Left renal cortex interstitium (tissue), 4 donors: ENCODE measurements around the gene POU2F1. TPM values are rescaled to one million over a fixed set of nuclear protein-coding genes. Genes with fewer than 3 reads are reported as not detected.
"Not testable (repeated sequence)": the region's sequence is repeated elsewhere in the genome, so short reads cannot be mapped to it uniquely, and the experiment has no call there.

Experiments used
- DNase-seq, 4 donors: peaks; one replicate each; pipeline ENCODE4 v3.0.0-alpha.2; 2013; ENCODE audit warnings: low read depth in 4 of 4, low spot score in 2 of 4, missing footprints in 1 of 4
- polyA plus RNA-seq, 4 donors: library from polyadenylated mRNA; unstranded; fragments of 120-200 nt; gene quantifications; one replicate each; pipeline ENCODE4 v1.2.1, GENCODE V29; 2013; ENCODE audit not compliant: insufficient read length in 4 of 4

POU2F1 gene
- polyA plus RNA-seq, 4 donors = 11.8 to 18.6 (median 13.9) TPM

DNA sequence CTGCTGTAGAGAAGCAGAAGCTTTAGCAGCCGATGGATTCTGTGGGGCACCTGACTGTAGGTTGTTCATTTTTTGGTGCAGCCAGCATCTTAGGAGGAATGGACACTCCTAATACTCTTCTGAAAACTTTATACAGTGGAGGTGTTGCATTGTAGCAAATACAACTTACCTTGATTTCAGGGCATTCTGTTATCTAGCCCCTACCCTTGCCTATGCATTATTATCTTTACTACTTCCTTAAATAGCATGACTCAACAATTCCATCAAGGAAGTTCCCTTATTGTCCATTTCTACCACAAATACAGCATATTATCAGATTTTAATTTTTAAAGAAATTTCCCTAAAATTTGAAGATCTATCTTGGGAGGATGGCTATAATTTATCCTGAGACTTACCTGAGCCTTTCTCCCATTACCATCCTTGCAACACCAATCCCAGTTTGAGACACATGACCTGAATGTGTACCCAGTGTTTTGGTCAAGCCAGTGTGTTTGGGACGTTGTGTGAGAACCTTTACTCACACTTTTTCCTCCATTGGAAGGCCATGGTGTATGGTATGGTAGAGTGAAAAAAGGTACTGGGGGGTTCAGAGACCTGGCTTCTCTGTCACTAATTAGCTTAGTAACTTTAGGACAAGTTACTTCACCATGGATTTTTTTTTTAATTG is 9.2 kb downstream of the POU2F1 start:
- DNase-seq = no peak

DNA sequence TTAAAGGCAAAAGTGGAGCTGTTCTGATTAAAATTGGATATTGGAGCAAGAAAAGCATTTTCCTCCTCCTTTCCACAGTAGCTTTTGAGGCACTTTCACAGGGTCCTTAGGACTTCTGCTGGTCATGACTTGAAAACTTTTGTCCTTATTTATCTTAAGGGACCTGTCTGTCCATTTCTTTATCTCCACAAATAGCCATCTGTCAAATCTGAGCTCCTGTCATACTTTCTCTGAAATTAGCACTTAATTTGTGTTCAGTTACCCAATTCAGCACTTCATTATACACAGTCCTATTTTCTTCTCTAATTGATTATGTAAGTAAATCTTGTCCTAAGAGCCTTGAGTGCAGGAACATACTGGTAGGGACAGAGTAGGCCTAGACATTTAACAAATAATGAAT is 9.8 kb downstream of the POU2F1 start:
- DNase-seq = no peak

DNA sequence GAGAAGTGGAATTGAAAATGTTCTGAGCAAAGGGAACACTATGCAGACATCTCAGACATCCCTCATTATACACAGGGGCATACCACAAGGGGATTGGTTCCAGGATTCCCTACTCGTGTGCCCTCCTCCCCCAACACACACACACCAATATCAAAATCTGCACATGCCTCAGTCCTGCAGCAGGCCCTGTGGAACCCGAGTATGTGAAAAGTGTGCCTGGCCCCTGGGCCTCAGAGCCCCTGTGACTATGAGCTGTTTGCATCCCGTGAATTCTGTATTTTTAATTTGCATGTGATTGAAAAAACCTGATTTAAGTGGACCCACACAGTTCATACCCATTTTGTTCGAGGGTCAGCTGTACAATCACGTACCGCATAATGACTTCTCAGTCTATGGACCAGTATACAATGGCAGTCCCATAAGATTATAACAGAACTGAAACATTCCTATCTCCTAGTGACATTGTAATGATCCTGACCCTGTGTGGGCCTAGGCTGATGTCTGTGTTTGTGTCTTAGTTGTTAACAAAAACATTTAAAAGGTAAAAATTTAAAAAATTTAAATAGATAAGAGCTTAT is 11.3 kb downstream of the POU2F1 start:
- DNase-seq = no peak

DNA sequence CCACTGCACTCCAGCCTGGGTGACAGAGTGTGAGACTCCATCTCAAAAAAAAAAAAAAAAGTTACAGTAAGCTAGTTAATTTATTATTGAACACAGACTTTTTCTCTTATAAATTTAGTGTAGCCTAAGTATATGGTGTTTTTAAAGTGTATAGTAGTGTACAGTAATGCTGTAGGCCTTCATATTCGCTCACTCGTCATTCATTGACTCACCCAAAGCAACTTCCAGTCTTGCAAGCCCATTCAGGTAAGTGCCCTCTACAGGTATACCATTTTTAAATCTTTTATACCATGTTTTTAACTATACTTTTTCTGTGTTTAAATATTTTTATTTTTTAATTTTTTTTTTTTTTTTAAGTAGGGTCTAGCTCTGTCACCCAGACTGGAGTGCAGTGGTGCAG is 12.1 kb downstream of the POU2F1 start:
- no peak for DNase-seq

DNA sequence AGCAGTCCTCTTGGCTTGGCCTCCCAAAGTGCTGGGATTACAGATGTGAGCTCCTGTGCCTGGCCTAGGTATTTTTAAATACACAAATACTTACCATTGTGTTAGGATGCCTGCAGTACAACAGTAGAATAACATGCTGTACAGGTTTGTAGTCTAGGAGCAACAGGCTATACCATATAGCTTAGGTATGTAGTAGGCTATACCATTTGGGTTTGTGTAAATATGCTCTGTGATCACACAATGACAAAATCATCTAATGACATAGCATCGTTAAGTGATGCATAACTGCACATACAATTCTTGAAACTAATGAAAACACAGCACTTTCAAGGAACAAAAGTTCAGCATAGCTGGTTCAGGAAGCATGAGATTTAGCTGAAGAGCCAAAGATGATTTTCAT is 12.7 kb downstream of the POU2F1 start:
- no peak for DNase-seq

DNA sequence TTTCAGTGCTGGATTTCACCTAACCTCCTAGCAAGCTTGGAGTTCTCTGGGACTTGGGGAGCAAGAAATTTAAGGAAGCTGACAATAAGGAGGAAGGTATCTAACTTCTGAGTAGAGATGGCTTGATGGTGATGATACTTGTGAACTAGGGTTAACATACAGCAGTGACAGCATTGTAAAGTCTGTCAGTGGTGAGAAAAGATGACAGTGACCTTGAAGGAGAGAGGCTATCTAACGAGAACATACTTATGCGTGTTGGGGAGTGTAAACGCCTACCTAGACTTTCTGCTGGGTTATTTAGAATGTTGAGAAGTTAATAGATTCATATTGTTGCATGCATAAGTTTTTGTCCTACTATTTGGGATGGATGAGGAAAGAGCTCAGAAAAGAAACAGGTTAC is 16.3 kb downstream of the POU2F1 start:
- DNase-seq = no peak

DNA sequence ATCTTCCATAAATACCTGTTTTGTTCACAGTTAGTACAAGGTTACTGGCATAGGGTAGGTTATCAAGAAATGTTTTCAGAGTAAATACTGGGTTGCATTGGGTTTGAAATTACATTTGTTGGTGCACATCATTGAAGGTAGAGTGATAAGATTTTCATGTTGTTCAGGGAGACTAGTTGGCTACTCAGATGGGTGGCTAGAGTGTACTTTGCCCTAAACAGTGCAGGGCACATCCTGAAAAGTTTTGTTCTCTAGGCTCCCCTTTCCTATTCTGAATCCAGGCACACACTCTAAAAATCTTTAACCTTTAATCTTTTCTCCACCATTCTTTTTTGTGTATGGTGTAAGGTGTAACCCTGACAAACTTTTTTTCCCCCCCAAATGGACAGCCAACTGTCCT is 18.0 kb downstream of the POU2F1 start:
- DNase-seq = no peak

DNA sequence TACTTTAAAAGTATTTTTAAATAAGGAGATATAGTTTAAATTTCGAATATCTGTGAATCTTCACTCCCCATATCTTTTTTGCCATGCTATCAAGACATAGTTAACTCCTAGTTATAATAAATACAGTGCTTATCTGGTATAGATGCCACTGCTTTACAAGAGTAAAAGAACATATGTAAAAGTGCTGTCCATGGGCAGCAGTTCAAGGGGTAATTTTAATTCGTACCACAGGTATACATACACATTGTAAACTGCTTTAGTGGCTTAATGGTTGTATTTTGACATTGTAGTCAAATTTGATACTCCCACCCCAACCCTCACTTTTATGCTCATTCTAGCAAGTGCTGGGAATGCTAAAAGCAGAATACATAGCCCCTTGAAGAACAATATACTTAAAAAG is 18.6 kb downstream of the POU2F1 start:
- no peak for DNase-seq

DNA sequence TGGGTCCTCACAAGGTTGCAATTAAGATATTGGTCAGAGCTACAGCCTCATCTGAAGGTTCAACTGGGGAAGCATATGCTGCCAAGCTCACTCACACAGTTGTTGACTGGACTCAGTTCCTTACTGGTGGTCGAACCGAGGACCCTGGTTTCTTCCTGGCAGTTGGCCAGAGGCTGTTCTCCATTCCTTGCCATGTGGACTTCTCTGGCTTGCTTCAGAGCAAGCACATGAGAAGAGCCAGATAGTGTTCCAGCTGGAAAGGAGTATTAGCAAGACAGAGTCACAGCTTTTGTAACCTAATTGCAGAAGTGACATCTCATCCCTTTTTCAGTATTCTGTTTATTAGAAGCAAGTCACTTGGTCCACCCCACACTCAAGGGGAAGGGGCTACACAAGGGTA is 23.6 kb downstream of the POU2F1 start:
- no peak for DNase-seq

DNA sequence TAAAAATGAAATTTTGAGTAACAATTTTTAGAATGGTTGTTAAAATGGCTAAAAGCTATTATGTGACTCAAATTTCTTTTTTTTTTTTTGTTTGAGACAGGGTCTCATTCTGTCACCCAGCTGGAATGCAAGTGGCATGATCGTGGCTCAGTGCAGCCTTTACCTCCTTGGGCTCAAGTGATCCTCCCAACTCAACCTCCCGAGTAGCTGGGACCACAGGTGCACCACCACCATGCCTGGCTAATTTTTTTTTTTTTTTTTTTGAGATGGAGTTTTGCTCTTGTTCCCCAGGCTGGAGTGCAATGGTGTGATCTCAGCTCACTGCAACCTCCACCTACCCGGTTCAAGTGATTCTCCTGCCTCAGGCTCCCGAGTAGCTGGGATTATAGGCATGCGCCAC is 24.5 kb downstream of the POU2F1 start:
- not testable (repeated sequence) for DNase-seq

DNA sequence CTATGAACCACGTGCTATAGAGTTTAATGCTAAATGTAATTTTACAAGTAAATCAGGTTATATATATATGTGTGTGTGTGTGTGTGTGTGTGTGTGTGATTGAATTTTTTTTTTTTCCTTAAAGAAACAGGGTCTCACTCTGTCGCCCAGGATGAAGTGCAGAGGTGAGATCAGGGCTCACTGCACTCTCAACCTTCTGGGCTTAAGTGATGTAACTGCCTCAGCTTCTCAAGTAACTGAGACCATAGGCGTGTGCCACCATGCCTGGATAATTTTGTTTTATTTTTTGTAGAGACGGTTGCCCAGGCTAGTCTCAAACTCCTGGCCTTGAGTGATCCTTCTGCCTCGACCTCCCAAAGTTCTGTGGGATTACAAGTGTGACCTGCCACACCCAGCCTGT is 26.3 kb downstream of the POU2F1 start:
- DNase-seq = no peak

DNA sequence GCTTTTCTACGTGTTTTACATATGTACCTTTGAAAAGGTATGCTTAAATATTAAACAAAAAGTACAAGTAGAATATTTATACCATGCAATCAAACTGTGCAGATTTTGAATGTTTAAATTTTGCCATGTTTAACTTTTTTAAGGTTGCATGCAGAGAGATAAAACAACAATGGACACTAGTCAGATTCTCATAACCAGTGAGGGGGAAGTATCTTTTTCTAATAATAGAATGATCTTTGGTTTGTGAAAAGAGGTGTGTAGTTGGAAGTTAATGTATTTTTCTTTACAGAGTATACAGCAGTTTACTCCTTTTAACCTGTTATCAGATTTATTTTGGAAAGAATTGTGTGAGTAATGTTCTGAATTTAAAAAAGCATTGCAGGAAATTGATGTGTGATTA is 27.1 kb downstream of the POU2F1 start:
- DNase-seq = no peak

DNA sequence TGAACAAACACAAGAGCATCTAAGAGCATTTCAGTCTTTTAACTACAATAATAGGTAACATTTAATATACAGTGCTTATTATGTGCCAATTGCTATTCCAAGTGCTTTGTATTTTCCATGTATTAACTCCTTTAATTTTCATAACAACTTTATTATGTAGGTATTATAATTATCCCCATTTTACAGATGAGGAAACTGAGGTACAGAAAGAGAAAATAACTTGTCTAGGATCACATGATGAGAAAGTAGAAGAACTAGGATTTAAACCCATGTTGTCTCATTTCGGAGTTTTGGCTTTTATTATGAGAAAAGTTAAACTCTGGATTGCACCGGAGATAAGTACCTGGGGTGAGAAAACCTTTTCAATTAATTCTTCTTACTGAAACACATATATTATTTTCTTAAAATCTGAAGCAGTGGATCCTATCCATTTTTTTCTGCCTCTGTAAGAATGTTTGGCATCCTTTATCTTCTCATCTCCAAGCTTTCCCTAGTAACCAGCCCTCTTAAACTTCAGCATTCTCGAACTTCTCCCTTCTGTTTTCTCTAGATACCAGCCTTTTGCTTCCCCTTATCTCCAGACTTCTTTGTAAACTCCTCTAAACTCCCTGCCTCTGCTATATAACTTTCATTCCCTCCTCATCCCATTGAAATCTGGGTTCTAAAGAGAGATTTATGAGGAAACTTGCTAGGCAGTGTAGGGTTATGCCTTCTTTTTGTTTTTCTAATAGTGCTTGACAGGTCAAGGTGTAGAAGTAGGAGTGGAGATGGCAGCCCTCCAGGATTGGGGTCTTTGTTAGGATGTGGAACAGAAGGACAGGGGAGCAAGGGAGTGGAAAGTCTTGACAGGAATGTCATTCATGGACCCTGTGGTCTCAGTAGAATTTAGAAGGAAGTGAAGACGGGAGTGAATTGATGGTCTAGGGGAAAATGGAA is 28.3 kb downstream of the POU2F1 start:
- DNase-seq = no peak

DNA sequence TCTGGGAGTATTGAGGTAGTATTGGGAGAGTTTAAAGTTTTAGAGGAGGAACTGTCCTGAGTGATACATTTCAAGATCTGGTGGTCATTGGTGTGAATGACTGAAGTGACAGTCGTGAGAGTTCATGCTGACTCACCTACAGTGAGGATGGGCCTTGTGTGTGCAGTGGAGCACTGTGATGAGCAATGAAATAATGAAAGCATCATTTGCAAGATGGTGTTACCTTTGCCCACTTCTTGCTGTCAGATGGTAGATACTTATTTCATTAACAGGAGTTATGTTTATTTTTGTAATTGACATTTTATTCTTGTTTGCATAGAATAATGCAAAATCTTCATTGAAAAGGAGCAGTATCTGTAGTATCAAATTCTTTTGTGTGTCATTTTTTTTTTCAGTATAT is 29.0 kb downstream of the POU2F1 start:
- DNase-seq = no peak

DNA sequence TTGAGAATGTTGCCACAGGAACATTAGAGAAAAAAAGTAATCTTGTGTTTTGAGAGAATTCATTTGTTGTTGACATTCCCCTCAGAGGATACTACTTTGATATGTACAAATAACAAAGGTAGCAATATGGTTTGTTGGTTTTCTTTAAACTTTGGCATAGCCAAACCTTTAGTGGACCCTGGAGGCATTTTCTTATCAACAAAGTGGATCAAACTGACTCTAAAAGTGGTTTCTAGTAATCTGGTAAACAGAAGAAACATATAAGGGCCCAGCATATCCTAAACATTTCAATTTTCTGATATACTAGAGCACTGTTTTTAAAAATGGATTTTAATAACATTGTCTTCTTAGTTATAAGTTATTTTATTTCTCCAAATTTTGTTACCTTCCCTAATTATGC is 29.8 kb downstream of the POU2F1 start:
- no peak for DNase-seq

DNA sequence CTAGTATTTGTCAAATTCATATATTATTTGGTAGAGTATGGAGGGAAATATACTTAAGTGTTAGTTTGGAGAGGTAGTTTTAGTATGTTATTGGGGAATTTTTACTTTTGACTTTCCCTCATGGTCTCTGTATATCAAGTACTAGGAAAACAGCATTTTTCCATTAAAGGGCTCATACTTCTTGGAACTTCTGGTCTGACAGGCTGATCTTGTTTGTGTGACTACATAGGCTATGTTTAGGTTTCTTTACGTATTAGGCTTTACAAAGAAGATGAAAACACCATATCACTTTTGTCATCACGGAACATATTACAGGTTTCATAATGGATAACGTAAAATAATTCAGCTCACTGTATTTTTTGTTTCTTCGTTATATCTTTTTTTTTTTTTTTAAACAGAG is 30.8 kb downstream of the POU2F1 start:
- DNase-seq = no peak

DNA sequence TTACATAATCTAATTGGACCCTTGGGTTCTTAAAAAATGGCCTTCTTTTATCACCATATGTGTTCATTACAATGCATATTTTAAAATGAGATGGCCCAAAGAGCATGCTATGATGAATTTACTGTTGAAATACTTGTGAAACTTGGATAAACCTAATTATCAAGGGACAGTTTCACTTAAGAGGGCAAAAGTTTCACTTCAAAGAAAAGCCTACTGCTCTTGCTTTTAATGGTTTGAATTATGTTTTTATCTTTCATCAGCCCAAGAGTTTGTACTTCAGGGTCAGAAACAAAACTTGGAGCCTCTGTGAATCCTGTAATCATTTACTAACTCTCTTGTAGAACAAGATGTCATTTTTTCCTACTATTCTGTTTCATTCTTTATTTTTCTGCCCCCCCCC is 32.3 kb downstream of the POU2F1 start:
- DNase-seq = no peak

DNA sequence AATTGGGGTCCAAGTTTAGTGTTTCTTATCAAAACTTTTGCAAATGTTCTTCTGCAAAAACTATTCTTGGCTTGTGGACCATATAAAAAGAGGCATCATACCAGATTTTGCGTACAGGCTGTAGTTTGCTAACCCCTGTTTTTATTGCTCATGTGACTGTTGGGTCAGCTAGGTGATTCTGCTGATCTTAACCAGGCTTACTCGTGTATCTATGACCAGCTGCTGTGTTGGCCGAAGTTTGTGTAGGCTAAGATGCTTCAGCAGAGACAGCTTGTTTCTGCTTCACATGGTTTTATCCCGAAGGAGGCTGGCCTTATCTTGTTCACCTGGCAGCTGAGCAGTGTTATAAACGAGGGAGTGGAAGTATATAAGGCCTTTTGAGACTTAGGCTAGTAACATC is 38.2 kb downstream of the POU2F1 start:
- no peak for DNase-seq

DNA sequence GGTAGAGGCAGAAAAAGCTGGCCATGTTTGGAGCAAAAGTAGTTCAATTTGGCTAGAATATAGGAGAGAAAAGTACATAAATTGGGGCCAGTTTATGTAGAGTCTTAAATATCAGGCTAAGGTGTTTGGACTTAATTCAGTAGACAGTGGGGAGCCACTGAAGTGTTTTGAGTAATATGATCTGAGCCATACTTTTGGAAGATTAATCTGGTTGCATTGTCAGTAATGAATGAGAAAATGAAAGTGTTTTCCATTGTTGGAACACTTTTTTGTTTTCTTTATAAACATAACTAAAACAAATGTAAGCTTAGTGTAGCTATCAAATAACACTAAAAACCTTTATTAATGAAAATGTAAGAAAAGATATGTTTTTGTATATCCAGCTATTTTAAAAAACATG is 42.1 kb downstream of the POU2F1 start:
- DNase-seq = no peak

DNA sequence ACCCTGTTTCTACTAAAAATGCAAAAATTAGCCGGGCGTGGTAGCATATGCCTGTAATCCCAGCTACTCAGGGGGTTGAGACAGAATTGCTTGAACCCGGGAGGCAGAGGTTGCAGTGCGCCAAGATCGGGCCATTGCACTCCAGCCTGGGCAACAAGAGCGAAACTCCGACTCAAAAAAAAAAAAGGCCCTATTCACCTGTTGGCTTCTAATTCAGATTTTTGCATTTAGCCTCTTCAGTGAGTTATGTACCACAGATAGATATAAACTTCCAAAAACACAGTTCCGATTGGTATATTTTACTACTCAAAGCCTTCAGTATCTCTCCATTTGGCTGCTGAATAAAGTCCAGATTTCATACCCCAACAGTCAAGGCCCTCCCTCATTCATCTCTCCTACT is 42.7 kb downstream of the POU2F1 start:
- DNase-seq = no peak

DNA sequence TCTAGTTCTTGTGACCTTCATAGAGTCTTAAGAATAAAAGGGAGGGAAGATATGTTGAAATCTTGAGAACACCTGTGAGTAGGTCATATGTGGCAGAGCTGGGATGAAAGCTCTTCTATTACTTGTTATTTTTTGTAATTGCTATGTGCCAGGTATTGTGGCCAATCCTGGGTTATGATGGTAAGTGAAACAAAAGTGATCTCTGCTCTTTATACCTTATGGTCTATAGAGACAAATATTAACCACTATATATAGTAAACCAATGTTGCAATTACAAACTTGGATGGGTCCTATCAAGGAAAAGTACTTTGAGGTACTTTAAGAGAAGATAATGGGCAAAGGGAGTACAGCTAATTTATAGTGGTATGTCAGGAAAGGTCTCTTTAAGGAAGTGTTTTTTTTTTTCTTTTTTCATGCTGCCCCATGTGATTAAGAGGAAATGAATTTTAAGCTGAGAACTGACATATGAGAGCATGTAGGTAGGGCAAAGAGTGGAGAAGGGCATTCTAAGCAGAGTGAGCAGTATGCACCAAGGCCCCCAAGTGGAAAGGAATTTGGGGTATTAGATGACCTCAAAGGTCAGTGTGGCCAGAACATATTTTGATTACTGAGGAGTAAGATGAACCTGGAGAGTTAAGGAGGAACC is 43.3 kb downstream of the POU2F1 start:
- DNase-seq = no peak
